ENCODE measurements around the gene PIK3CB. TPM values are rescaled to one million over a fixed set of nuclear protein-coding genes. Genes with fewer than 3 reads are reported as not detected.
A peak's percentile ranks its signal among the peaks of the same experiment; 100 is the strongest.

The PIK3CB gene
- total RNA-seq, 1 experiment from 2014 or later, result 8.3 TPM

DNA sequence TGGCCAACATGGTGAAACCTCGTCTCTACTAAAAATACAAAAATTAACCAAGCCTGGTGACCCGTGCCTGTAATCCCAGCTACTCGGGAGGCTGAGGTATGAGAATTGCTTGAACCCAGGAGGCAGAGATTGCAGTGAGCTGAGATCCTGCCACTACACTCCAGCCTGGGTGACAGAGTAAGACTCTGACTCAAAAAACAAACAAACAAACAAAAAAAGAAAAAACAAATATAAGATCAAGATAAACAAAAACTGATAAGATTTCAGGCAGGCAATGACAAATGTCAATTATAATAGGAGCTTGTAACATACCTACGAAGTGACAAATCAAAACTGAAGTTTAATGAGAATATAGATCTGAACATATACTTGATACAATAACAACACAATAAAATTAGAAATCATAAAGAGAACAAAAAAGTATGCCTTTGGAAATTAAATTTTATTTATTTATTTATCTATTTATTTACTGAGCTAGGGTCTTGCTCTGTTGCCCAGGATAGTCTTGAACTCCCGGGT lies 155.8 kb downstream of the PIK3CB start:
- H3K27ac ChIP-seq (ENCODE audit: low read length), result no peak overlapping the region
- H3K27me3 ChIP-seq (ENCODE audit: low read length), result no peaks in the 10 kb centered on the region
- no peak overlapping the region for H3K4me3 ChIP-seq (ENCODE audit: low read length)
- no peaks in the 10 kb centered on the region for H4K20me1 ChIP-seq (ENCODE audit: low read length)
- CTCF ChIA-PET, result no interaction called here
- no peak overlapping the region for H2AFZ ChIP-seq (ENCODE audit: low read length)
- intact Hi-C loops (cut with micrococcal nuclease), result no loop called here
- POLR2A ChIA-PET (ENCODE audit: unreplicated experiment), result no interaction called here
- no peak for ATAC-seq
- H3K4me2 ChIP-seq (ENCODE audit: low read length), result no peak overlapping the region
- H3F3A ChIP-seq (ENCODE audit: low read length, unreplicated experiment), result no peaks in the 10 kb centered on the region
- no peaks in the 10 kb centered on the region for H3K79me2 ChIP-seq (ENCODE audit: low read length)
- no peak overlapping the region for H3K9ac ChIP-seq (ENCODE audit: low read length)
- no peaks in the 10 kb centered on the region for H3K4me1 ChIP-seq (ENCODE audit: insufficient read depth, low read length)
- no peaks in the 10 kb centered on the region for H3K9me2 ChIP-seq (replicated peaks; ENCODE audit: low read length)
- H3K36me3 ChIP-seq (ENCODE audit: low read depth, low read length), result peaks cover 14% of the 10 kb centered on the region
- peaks cover 6% of the 10 kb centered on the region; the same call in 1 of the 2 replicates for H3K9me3 ChIP-seq (ENCODE audit: low read length)
- TF ChIP-seq EZH2 (IDR thresholded peaks at IDR 0.05; ENCODE audit: low read length, unreplicated experiment), result no peak
- TF ChIP-seq EZH2phosphoT487 (IDR thresholded peaks at IDR 0.05; ENCODE audit: borderline replicate concordance, low read length), result no peak
- TF ChIP-seq, protein P1, sequence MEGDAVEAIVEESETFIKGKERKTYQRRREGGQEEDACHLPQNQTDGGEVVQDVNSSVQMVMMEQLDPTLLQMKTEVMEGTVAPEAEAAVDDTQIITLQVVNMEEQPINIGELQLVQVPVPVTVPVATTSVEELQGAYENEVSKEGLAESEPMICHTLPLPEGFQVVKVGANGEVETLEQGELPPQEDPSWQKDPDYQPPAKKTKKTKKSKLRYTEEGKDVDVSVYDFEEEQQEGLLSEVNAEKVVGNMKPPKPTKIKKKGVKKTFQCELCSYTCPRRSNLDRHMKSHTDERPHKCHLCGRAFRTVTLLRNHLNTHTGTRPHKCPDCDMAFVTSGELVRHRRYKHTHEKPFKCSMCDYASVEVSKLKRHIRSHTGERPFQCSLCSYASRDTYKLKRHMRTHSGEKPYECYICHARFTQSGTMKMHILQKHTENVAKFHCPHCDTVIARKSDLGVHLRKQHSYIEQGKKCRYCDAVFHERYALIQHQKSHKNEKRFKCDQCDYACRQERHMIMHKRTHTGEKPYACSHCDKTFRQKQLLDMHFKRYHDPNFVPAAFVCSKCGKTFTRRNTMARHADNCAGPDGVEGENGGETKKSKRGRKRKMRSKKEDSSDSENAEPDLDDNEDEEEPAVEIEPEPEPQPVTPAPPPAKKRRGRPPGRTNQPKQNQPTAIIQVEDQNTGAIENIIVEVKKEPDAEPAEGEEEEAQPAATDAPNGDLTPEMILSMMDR (conservative IDR thresholded peaks at IDR 0.05; ENCODE audit: low read depth, low read length), result no peak
- no peak for DNase-seq
- no TSS peak for BruUV-seq (replicated peaks)

DNA sequence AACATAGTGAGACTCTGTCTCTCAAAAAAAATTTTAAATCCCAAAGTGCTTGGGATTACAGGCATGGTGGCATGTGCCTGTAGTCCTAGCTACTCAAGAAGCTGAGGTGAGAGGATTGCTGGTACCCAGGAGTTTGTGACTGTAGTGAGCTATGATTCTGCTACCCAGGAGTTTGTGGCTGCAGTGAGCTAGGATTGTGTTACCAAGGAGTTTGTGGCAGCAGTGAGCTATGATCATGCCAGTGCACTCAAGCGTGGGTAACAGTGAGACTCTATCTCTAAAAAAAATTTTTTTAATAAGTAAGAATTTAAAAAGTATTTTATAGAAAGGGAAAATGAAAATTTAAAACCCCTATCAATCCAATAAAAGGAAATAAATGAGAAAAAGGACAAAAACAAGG lies 156.6 kb downstream of the PIK3CB start:
- Histone ChIP-seq H3K4me1 (ENCODE audit: insufficient read depth, low read length) (no peaks in the 10 kb centered on the region), H3K9me3 (ENCODE audit: low read length) (peaks cover 6% of the 10 kb centered on the region; the same call in 1 of the 2 replicates), H2AFZ (ENCODE audit: low read length) (no peak overlapping the region), H3K4me2 (ENCODE audit: low read length) (no peak overlapping the region), H3K4me3 (ENCODE audit: low read length) (no peak overlapping the region), H3K36me3 (ENCODE audit: low read depth, low read length) (peaks cover 14% of the 10 kb centered on the region), H3F3A (ENCODE audit: low read length, unreplicated experiment) (no peaks in the 10 kb centered on the region), H3K9me2 (replicated peaks; ENCODE audit: low read length) (no peaks in the 10 kb centered on the region), H3K79me2 (ENCODE audit: low read length) (no peaks in the 10 kb centered on the region), H3K9ac (ENCODE audit: low read length) (no peak overlapping the region), H3K27me3 (ENCODE audit: low read length) (no peaks in the 10 kb centered on the region), H4K20me1 (ENCODE audit: low read length) (no peaks in the 10 kb centered on the region), H3K27ac (ENCODE audit: low read length) (no peak overlapping the region)
- ChIA-PET POLR2A (ENCODE audit: unreplicated experiment) (no interaction called here), CTCF (no interaction called here)
- no peak for TF ChIP-seq EZH2 (IDR thresholded peaks at IDR 0.05; ENCODE audit: low read length, unreplicated experiment)
- TF ChIP-seq, protein P1 (conservative IDR thresholded peaks at IDR 0.05; ENCODE audit: low read depth, low read length), result no peak
- TF ChIP-seq EZH2phosphoT487 (IDR thresholded peaks at IDR 0.05; ENCODE audit: borderline replicate concordance, low read length), result no peak
- ATAC-seq, result no peak
- intact Hi-C loops (cut with micrococcal nuclease), result no loop called here
- no TSS peak for BruUV-seq (replicated peaks)
- no peak for DNase-seq

DNA sequence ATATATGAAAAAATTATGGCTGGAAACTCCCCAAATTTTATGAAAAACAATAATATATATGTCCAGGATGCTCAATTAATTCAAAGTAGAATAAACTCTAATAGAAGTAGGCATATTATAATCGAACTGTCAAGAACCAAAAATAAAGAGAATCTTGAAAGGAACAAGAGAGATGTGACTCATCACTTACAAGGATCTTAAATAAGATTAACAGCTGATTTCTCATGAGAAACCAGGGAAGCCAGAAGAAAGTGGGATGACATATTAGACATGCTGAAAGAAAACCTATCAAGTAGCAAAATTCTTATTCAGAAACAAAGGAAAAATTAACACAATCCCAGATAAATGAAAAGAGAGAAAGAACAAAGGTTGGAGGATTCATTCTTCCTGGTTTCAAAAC lies 159.3 kb downstream of the PIK3CB start:
- TF ChIP-seq EZH2phosphoT487 (IDR thresholded peaks at IDR 0.05; ENCODE audit: borderline replicate concordance, low read length) (no peak), EZH2 (IDR thresholded peaks at IDR 0.05; ENCODE audit: low read length, unreplicated experiment) (no peak)
- TF ChIP-seq, protein P1 (conservative IDR thresholded peaks at IDR 0.05; ENCODE audit: low read depth, low read length), result no peak
- Histone ChIP-seq H3K9me3 (ENCODE audit: low read length) (peaks cover 6% of the 10 kb centered on the region; the same call in 1 of the 2 replicates), H2AFZ (ENCODE audit: low read length) (no peak overlapping the region), H3K36me3 (ENCODE audit: low read depth, low read length) (peaks cover 14% of the 10 kb centered on the region), H3K4me3 (ENCODE audit: low read length) (no peak overlapping the region), H3K27ac (ENCODE audit: low read length) (no peak overlapping the region), H3K79me2 (ENCODE audit: low read length) (no peaks in the 10 kb centered on the region), H3K9ac (ENCODE audit: low read length) (no peak overlapping the region), H3K4me2 (ENCODE audit: low read length) (no peak overlapping the region), H3F3A (ENCODE audit: low read length, unreplicated experiment) (no peaks in the 10 kb centered on the region), H3K4me1 (ENCODE audit: insufficient read depth, low read length) (no peaks in the 10 kb centered on the region), H4K20me1 (ENCODE audit: low read length) (no peaks in the 10 kb centered on the region), H3K9me2 (replicated peaks; ENCODE audit: low read length) (no peaks in the 10 kb centered on the region), H3K27me3 (ENCODE audit: low read length) (no peaks in the 10 kb centered on the region)
- ATAC-seq, result no peak
- DNase-seq, result peak; percentile 7
- intact Hi-C loops (cut with micrococcal nuclease), result no loop called here
- POLR2A ChIA-PET (ENCODE audit: unreplicated experiment), result no interaction called here
- BruUV-seq (replicated peaks), result no TSS peak
- CTCF ChIA-PET, result no interaction called here

Data from PC-3 (cell line).